ENCODE data around the gene CCDC93.

Gene CCDC93

DNA sequence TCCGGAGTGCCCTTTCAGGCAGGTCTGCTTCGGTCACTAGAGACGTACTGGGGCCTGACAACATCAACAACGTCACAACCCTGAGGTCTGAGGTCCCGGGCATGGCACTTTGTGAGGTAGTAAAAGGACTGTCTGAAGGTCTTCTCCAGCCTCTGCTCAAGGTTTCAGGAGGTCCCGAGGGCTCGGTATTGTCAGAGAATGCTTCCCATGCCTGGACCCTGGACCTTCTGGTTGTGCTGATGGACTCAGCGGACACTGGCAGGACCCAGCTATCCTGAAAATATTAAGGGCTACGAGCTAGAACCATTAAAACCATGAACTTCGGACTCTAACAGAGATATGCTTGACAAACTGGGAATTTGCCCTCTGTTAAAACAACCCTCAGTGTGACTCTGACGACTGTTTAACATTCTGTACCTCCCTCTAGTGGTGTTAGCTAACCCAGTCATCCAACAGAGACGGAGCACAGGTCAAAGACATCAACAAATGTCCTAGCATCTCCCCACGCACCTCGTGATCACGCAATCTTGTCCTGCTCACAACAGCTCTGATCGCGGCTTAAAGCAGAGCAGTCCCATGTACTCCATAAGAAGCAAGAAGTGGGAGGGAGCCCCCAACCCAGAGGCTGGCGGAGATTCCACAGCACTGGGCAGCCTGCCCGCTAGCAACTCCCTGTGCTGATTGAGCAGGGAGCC is 96.5 kb downstream of the CCDC93 start:
- no peak for DNase-seq (ENCODE audit: low read depth in 2 of 2)

DNA sequence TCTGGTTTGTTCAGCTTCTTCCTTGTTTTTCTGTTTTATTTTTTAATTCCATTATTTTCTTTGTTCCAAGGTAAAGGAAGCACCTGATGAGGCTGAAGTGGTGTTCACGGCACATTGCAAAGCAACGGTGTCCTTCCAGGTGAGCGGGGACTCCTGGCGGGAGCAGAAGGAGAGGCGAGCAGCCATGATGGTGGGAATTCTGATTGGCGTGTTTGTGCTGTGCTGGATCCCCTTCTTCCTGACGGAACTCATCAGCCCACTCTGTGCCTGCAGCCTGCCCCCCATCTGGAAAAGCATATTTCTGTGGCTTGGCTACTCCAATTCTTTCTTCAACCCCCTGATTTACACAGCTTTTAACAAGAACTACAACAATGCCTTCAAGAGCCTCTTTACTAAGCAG is 110.9 kb downstream of the CCDC93 start:
- DNase-seq (ENCODE audit: low read depth in 2 of 2), result no peak

DNA sequence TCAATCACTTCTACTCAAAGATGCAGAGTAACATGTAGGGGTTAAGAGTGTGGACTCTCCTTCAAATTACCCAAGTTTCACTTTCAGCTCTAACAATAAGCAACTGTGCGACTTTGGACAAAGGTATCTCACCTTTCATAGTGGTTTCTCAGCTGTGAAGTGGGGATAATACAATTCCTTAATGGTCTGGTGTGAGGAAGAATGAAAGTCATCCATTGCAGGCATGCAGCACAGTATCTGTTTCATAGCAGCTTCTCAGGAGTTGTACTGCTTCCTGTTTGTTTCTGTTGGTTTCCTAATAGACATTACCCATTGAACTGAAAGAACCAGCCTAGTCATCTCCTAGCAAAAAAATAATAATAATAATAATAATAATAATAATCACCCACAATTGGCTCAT is 125.0 kb downstream of the CCDC93 start:
- no peak for DNase-seq (ENCODE audit: low read depth in 2 of 2)

DNA sequence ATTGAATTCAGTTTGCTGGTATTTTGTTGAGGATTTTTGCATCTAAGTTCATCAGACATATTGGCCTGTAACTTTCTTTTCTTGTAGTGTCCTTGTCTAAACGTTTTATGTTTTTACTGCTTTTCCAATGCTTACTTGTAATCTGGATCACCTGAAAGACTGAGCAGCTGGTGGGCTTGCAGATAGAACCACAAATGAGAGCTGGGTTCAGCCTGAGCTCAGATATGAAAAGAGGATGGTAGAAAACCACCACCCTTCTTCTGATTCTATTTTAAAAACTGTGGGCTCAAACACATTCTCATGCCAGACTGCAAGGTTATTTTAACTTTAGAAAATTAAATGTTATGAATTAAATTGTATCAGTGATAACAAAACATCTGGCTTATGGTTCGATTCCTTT is 128.6 kb downstream of the CCDC93 start:
- no peak for DNase-seq (ENCODE audit: low read depth in 2 of 2)

DNA sequence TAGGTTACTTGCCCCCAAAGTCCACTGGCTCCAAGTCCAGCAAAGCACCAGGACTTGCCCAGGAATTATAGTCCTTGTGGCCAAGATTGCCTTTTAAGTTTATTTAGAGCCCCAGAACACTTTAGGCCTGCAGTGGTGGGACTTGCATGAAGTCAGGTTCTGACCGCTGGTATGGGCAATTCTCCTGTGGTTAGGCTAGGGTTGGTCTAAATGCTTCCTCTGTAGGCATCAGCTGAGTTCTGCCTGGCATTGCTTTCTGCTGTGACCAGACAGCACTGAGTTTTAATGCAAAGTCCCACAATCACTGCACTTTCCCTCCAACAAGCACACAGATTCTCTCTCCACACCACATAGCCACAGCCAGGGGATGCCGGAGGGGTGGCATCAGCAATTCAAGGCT is 134.9 kb downstream of the CCDC93 start:
- DNase-seq (ENCODE audit: low read depth in 2 of 2), result no peak

DNA sequence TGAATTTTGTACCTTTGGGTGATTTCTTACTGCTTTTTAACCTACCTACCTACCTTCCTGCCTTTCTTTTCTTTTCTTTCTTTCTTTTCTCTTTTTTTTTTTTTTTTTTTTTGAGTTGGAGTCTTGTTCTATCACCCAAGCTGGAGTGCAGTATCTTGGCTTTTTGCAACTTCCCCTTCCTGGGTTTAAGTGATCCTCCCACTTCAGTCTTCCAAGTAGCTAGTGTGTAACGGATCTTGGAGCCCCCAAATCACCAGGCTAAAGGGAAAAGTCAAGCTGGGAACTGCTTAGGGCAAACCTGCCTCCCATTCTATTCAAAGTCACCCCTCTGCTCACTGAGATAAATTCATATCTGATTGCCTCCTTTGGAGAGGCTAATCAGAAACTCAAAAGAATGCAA is 138.1 kb downstream of the CCDC93 start:
- no peak for DNase-seq (ENCODE audit: low read depth in 2 of 2)
